Keratinocyte (primary cell): ENCODE results near the gene FGD4.

Experiments used
- CTCF ChIP-seq, 3 experiments: IDR thresholded peaks in 1 of 3; conservative IDR thresholded peaks in 1 of 3; optimal IDR thresholded peaks in 1 of 3; 2 replicates in 2 of 3; 3 replicates in 1 of 3; pipeline versions ENCODE3 to v1.5.1; 2011; ENCODE audit warnings: low read length in 3 of 3, mild to moderate bottlenecking in 3 of 3, moderate library complexity in 2 of 3, control low read depth in 1 of 3, inconsistent platforms in 1 of 3; ENCODE audit not compliant: insufficient read depth in 2 of 3; ENCODE audit errors: extremely low read depth in 1 of 3
- EZH2 ChIP-seq: IDR thresholded peaks from one replicate; pipeline ENCODE4 v1.6.1; 2012; ENCODE audit warnings: inconsistent platforms, mild to moderate bottlenecking, low read length, moderate library complexity

GRCh38 chr12:32379213-32379612, 20.1 kb upstream of the FGD4 start:
- TF ChIP-seq EZH2 (no peak), CTCF (optimal IDR thresholded peaks at IDR 0.05 in 1 of 3, IDR thresholded peaks at IDR 0.05 in 1 of 3, conservative IDR thresholded peaks at IDR 0.05 in 1 of 3; ENCODE audit: extremely low read depth in 1 of 3, insufficient read depth in 2 of 3, low read length in 3 of 3) (no peak)
